GM12878 (cell line): ENCODE results near the gene SLC29A4.

Experiments used
- EZH2 ChIP-seq: IDR thresholded peaks from 2 replicates; pipeline ENCODE4 v1.6.1; 2012; ENCODE audit warnings: low read depth, mild to moderate bottlenecking, control low read depth, inconsistent platforms, low read length, borderline replicate concordance; ENCODE audit not compliant: control insufficient read depth
- JUND ChIP-seq: IDR thresholded peaks from 2 replicates; pipeline ENCODE4 v1.6.1; 2012; ENCODE audit warnings: low read depth, mild to moderate bottlenecking, low read length, improper control_type of control experiment, moderate library complexity
- POLR2AphosphoS5 ChIP-seq: IDR thresholded peaks from 2 replicates; pipeline ENCODE4 v1.6.1; 2011; ENCODE audit warnings: mild to moderate bottlenecking, low read length, inconsistent platforms
- TF ChIP-seq, protein P1 (sequence below): fragments of 450-650 bp; IDR thresholded peaks from 2 replicates; pipeline ENCODE4 v1.6.1; 2016; ENCODE audit warnings: mild to moderate bottlenecking
- TF ChIP-seq, protein P2 (sequence below), 3 experiments: IDR thresholded peaks in 2 of 3; conservative IDR thresholded peaks in 1 of 3; 2 replicates each; pipeline ENCODE4 v1.5.1; 2011; ENCODE audit warnings: low read depth in 3 of 3, low read length in 3 of 3, mild to moderate bottlenecking in 3 of 3, control low read depth in 2 of 3, moderate library complexity in 2 of 3, inconsistent platforms in 1 of 3, mixed read lengths in 1 of 3; ENCODE audit not compliant: control insufficient read depth in 2 of 3, insufficient read depth in 1 of 3; ENCODE audit errors: extremely low read depth in 1 of 3

DNA sequence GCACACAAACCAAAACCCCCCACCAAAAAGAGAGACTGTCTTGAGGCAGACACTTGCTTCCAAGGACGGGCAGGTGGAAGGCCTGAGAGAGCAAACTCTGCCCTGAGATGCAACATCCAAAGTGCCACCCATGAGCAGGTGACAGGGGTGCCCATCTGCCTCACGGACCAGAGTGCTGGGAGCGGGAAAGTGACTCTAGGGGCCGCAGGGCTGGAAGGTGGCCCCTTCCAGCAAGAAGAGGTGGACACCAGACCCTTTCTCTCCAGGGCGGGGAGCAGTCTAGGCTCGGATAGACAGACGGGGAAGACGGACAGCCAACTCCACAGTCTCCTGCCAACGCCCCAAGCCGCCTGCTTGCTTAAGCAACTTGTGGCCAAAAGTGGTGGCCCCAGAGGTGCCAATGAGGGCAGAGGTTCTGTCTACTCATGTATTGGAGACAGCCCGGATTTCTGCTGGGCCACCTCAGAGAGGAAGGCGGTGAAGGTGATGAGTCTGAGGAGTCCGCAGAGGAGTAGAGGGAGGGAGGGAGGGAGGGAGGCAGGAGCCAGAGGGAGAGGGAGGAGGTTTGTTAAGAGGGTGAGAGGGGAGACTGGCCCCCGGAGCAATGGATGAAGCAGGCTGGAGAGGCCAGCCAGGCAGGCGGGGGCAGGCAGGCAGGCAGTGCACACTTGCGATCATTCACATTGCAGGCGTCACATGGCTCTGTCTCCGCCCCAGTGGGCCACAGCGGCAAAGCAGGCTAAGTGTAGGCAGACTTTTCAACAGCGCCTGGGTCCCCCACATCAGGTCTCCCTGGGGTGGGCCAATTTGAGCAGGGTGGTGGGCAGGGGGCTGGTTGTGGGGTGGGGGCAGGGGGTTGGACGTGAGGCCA is 65.6 kb downstream of the SLC29A4 start:
- TF ChIP-seq, protein P1, sequence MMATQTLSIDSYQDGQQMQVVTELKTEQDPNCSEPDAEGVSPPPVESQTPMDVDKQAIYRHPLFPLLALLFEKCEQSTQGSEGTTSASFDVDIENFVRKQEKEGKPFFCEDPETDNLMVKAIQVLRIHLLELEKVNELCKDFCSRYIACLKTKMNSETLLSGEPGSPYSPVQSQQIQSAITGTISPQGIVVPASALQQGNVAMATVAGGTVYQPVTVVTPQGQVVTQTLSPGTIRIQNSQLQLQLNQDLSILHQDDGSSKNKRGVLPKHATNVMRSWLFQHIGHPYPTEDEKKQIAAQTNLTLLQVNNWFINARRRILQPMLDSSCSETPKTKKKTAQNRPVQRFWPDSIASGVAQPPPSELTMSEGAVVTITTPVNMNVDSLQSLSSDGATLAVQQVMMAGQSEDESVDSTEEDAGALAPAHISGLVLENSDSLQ: no peak
- TF ChIP-seq EZH2: no peak
- TF ChIP-seq, protein P2, sequence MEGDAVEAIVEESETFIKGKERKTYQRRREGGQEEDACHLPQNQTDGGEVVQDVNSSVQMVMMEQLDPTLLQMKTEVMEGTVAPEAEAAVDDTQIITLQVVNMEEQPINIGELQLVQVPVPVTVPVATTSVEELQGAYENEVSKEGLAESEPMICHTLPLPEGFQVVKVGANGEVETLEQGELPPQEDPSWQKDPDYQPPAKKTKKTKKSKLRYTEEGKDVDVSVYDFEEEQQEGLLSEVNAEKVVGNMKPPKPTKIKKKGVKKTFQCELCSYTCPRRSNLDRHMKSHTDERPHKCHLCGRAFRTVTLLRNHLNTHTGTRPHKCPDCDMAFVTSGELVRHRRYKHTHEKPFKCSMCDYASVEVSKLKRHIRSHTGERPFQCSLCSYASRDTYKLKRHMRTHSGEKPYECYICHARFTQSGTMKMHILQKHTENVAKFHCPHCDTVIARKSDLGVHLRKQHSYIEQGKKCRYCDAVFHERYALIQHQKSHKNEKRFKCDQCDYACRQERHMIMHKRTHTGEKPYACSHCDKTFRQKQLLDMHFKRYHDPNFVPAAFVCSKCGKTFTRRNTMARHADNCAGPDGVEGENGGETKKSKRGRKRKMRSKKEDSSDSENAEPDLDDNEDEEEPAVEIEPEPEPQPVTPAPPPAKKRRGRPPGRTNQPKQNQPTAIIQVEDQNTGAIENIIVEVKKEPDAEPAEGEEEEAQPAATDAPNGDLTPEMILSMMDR (IDR thresholded peaks at IDR 0.05 in 2 of 3, conservative IDR thresholded peaks at IDR 0.05 in 1 of 3; ENCODE audit: control insufficient read depth in 2 of 3, extremely low read depth in 1 of 3, insufficient read depth in 1 of 3, low read depth in 3 of 3, low read length in 3 of 3): no peak
- no peak for TF ChIP-seq POLR2AphosphoS5
- no peak for TF ChIP-seq JUND
